H9 (cell line): Measurements from ENCODE around the gene SPIRE2. TPM values are rescaled to one million over a fixed set of nuclear protein-coding genes. Genes with fewer than 3 reads are reported as not detected.

ENCODE experiments used
- DNase-seq: peaks from one replicate; pipeline ENCODE4 v3.0.0-alpha.2; 2017
- H2AFZ ChIP-seq: one replicate; pipeline ENCODE4 v1.6.1; 2013; ENCODE audit warnings: mild to moderate bottlenecking, low read length, control low read depth, moderate library complexity
- H2AK5ac ChIP-seq: 2 replicates; pipeline ENCODE4 v1.6.1; 2013; ENCODE audit warnings: low read length, control low read depth, mixed read lengths; ENCODE audit not compliant: insufficient read length
- H2BK120ac ChIP-seq: one replicate; pipeline ENCODE4 v1.6.1; 2013; ENCODE audit warnings: low read depth, mild to moderate bottlenecking, low read length, control low read depth, inconsistent platforms; ENCODE audit not compliant: poor library complexity, severe bottlenecking
- H2BK12ac ChIP-seq: 2 replicates; pipeline ENCODE4 v1.6.1; 2013; ENCODE audit warnings: low read length, control low read depth, mixed read lengths, low read depth; ENCODE audit not compliant: insufficient read length
- H2BK15ac ChIP-seq: 2 replicates; pipeline ENCODE4 v1.6.1; 2013; ENCODE audit warnings: low read depth, low read length, control low read depth
- H2BK20ac ChIP-seq: one replicate; pipeline ENCODE4 v1.6.1; 2013; ENCODE audit warnings: low read depth, mild to moderate bottlenecking, low read length, control low read depth, inconsistent platforms; ENCODE audit not compliant: poor library complexity, severe bottlenecking
- H2BK5ac ChIP-seq: 2 replicates; pipeline ENCODE4 v1.6.1; 2013; ENCODE audit warnings: low read length, control low read depth, mixed read lengths; ENCODE audit not compliant: insufficient read length
- H3K14ac ChIP-seq: 2 replicates; pipeline ENCODE4 v1.6.1; 2013; ENCODE audit warnings: low read length, control low read depth; ENCODE audit not compliant: insufficient read depth
- H3K18ac ChIP-seq: 2 replicates; pipeline ENCODE4 v1.6.1; 2013; ENCODE audit warnings: low read depth, mild to moderate bottlenecking, mixed read lengths, low read length, control low read depth; ENCODE audit not compliant: insufficient read length
- H3K23ac ChIP-seq: 2 replicates; pipeline ENCODE4 v1.6.1; 2013; ENCODE audit warnings: low read length, control low read depth, mixed read lengths, low read depth; ENCODE audit not compliant: insufficient read length
- H3K23me2 ChIP-seq: 2 replicates; pipeline ENCODE4 v1.6.1; 2013; ENCODE audit warnings: low read depth, mild to moderate bottlenecking, mixed read lengths, low read length, control low read depth; ENCODE audit not compliant: insufficient read length, poor library complexity, severe bottlenecking
- H3K27ac ChIP-seq: 2 replicates; pipeline ENCODE4 v1.5.1; 2013; ENCODE audit warnings: low read length, control low read depth, mixed read lengths, low read depth; ENCODE audit not compliant: insufficient read length
- H3K27me3 ChIP-seq: 2 replicates; pipeline ENCODE4 v1.6.1; 2013; ENCODE audit warnings: low read length, control low read depth, inconsistent platforms; ENCODE audit not compliant: insufficient read depth
- H3K4ac ChIP-seq: 2 replicates; pipeline ENCODE4 v1.6.1; 2013; ENCODE audit warnings: low read depth, mild to moderate bottlenecking, control low read depth, inconsistent platforms, low read length, moderate library complexity
- H3K4me1 ChIP-seq: 2 replicates; pipeline ENCODE4 v1.6.1; 2013; ENCODE audit warnings: low read length, control low read depth, inconsistent platforms; ENCODE audit not compliant: insufficient read depth
- H3K4me2 ChIP-seq: 2 replicates; pipeline ENCODE4 v1.6.1; 2013; ENCODE audit warnings: low read length, control low read depth, mixed read lengths; ENCODE audit not compliant: insufficient read length, insufficient read depth
- H3K56ac ChIP-seq: 2 replicates; pipeline ENCODE4 v1.6.1; 2013; ENCODE audit warnings: low read depth, mild to moderate bottlenecking, mixed read lengths, low read length, control low read depth; ENCODE audit not compliant: insufficient read length
- H3K79me1 ChIP-seq: 2 replicates; pipeline ENCODE4 v1.6.1; 2013; ENCODE audit warnings: low read depth, mild to moderate bottlenecking, moderate library complexity, low read length, control low read depth, inconsistent platforms; ENCODE audit not compliant: insufficient read depth, poor library complexity, severe bottlenecking
- H3K79me2 ChIP-seq: 2 replicates; pipeline ENCODE4 v1.6.1; 2013; ENCODE audit warnings: low read length, control low read depth, inconsistent platforms; ENCODE audit not compliant: insufficient read depth
- H3K9ac ChIP-seq: 2 replicates; pipeline ENCODE4 v1.6.1; 2013; ENCODE audit warnings: low read length, control low read depth, mixed read lengths; ENCODE audit not compliant: insufficient read length; ENCODE audit errors: extremely low read depth
- H3K9me3 ChIP-seq: one replicate; pipeline ENCODE4 v1.6.1; 2013; ENCODE audit warnings: low read depth, low read length, inconsistent platforms; ENCODE audit not compliant: control insufficient read depth
- H3T11ph ChIP-seq: one replicate; pipeline ENCODE4 v1.6.1; 2013; ENCODE audit warnings: mild to moderate bottlenecking, low read length, control low read depth, inconsistent platforms
- H4K20me1 ChIP-seq: one replicate; pipeline ENCODE4 v1.6.1; 2013; ENCODE audit not compliant: control insufficient read depth, insufficient read length, insufficient read depth
- H4K5ac ChIP-seq: 2 replicates; pipeline ENCODE4 v1.6.1; 2013; ENCODE audit warnings: low read depth, mild to moderate bottlenecking, mixed read lengths, low read length, control low read depth; ENCODE audit not compliant: insufficient read length
- H4K8ac ChIP-seq: replicated peaks from 2 replicates; pipeline ENCODE4 v1.6.1; 2013; ENCODE audit warnings: low read length, control low read depth, mixed read lengths, low read depth; ENCODE audit not compliant: insufficient read length
- H4K91ac ChIP-seq: 2 replicates; pipeline ENCODE4 v1.6.1; 2013; ENCODE audit warnings: low read depth, mild to moderate bottlenecking, moderate library complexity, mixed read lengths, low read length, control low read depth; ENCODE audit not compliant: insufficient read length
- H3K27ac Mint-ChIP-seq, 3 experiments: 2 replicates in 2 of 3; 3 replicates in 1 of 3; pipeline ENCODE4 v1.8.0; 2020 to 2021; ENCODE audit warnings: mixed read lengths in 3 of 3, mild to moderate bottlenecking in 1 of 3, moderate library complexity in 1 of 3
- H3K27me3 Mint-ChIP-seq: 2 replicates; pipeline ENCODE4 v1.8.0; 2021; ENCODE audit warnings: low read depth, mild to moderate bottlenecking, moderate library complexity, mixed read lengths
- H3K36me3 Mint-ChIP-seq, 3 experiments: 2 replicates in 2 of 3; 3 replicates in 1 of 3; pipeline ENCODE4 v1.8.0; 2020 to 2021; ENCODE audit warnings: low read depth in 3 of 3, mixed read lengths in 3 of 3; ENCODE audit not compliant: insufficient read depth in 1 of 3
- H3K4me1 Mint-ChIP-seq, 2 experiments: 2 replicates each; pipeline ENCODE4 v1.8.0; 2020; ENCODE audit warnings: mixed read lengths in 2 of 2
- H3K4me3 Mint-ChIP-seq, 2 experiments: 2 replicates in 1 of 2; 3 replicates in 1 of 2; pipeline ENCODE4 v1.8.0; 2020 to 2021; ENCODE audit warnings: mild to moderate bottlenecking in 2 of 2, mixed read lengths in 2 of 2, moderate library complexity in 1 of 2
- H3K9me3 Mint-ChIP-seq, 2 experiments: 2 replicates in 1 of 2; 3 replicates in 1 of 2; pipeline ENCODE4 v1.8.0; 2020; ENCODE audit warnings: mild to moderate bottlenecking in 2 of 2, mixed read lengths in 2 of 2, moderate library complexity in 1 of 2
- CTCF ChIP-seq: fragments of 200-600 bp; sonication (generic); conservative IDR thresholded peaks from 3 replicates; pipeline ENCODE4 v1.8.0; 2021; ENCODE audit warnings: antibody characterized with exemption, mild to moderate bottlenecking
- WGBS: extraction: QIAGEN DNeasy Blood & Tissue Kit; methylation state at CpG from one replicate; pipeline ENCODE4 v1.1.7; 2013; ENCODE audit warnings: missing lambda C conversion rate, low lambda C conversion rate, mixed read lengths; ENCODE audit not compliant: insufficient read length; ENCODE audit errors: extremely low coverage; 5-methylcytosine and 5-hydroxymethylcytosine counted together
- total RNA-seq: library from RNA; stranded (reverse); gene quantifications from 2 replicates; pipeline ENCODE4 v1.2.1, GENCODE V29; 2021

The SPIRE2 gene
- total RNA-seq, 1 experiment from 2014 or later = 6.9 TPM

GRCh38 chr16:89912143-89912542, 83.9 kb downstream of the SPIRE2 start:
- Histone ChIP-seq H3K14ac (no peak overlapping the region), H3K9ac (no peak overlapping the region), H3K27ac (no peak overlapping the region), H3K4ac (no peak overlapping the region), H3K18ac (no peak overlapping the region), H3K56ac (no peak overlapping the region), H4K5ac (no peak overlapping the region), H3K9me3 (peaks cover under 1% of the 10 kb centered on the region), H4K91ac (no peak overlapping the region), H2BK120ac (no peak overlapping the region), H2BK5ac (no peak overlapping the region), H3K4me2 (no peak overlapping the region), H3K4me1 (no peaks in the 10 kb centered on the region), H4K8ac (no peak overlapping the region), H2BK15ac (no peak overlapping the region), H2AFZ (no peak overlapping the region), H2BK12ac (no peak overlapping the region), H3K79me2 (no peaks in the 10 kb centered on the region), H2BK20ac (no peak overlapping the region), H3K27me3 (no peaks in the 10 kb centered on the region), H3T11ph (no peak overlapping the region), H3K23ac (no peak overlapping the region), H3K23me2 (no peaks in the 10 kb centered on the region), H3K79me1 (no peaks in the 10 kb centered on the region), H2AK5ac (no peak overlapping the region), H4K20me1 (no peaks in the 10 kb centered on the region)
- peaks cover 2 to 5% of the 10 kb centered on the region in 2 experiments; a peak in 2 of 4 replicates for H3K4me1 Mint-ChIP-seq
- no peak for TF ChIP-seq CTCF
- WGBS = no CpG with 5 or more reads among the region's 13 CpGs
- peaks cover 2 to 7% of the 10 kb centered on the region in 2 experiments; a peak in 3 of 5 replicates for H3K9me3 Mint-ChIP-seq
- H3K27ac Mint-ChIP-seq = no peak overlapping the region
- no peak for DNase-seq
- no peaks in the 10 kb centered on the region for H3K27me3 Mint-ChIP-seq
- peaks cover 16 to 31% (median 24%) of the 10 kb centered on the region in 3 experiments; a peak in 6 of 7 replicates for H3K36me3 Mint-ChIP-seq
- peak overlapping the region in 1 of 2 experiments; percentile 44; a peak in 1 of 5 replicates for H3K4me3 Mint-ChIP-seq
